Heart right ventricle (tissue), 16 donors: Measurements from ENCODE around the gene LRMDA. TPM values are rescaled to one million over a fixed set of nuclear protein-coding genes. Genes with fewer than 3 reads are reported as not detected.

Source experiments
- ATAC-seq, 8 donors: fragments of 200-7000 bp; cut with Tn5 transposase; one replicate each; pipeline ENCODE4 v1.9.1; 2020; ENCODE audit warnings: mild to moderate bottlenecking in 8 of 8, moderate library complexity in 8 of 8, moderate number of reproducible peaks in 1 of 8
- DNase-seq, 2 donors: peaks; one replicate each; pipeline ENCODE4 v3.0.0-alpha.2; 2020
- H3K27ac ChIP-seq, 10 donors: fragments of 200-600 bp; sonication (generic) in 2 of 10; one replicate each; pipeline versions ENCODE4 v1.5.0 to v1.8.0; 2020 to 2022; ENCODE audit warnings: mild to moderate bottlenecking in 3 of 10
- H3K27me3 ChIP-seq, 7 donors: fragments of 200-600 bp; one replicate each; pipeline ENCODE4 v1.8.0; 2021 to 2022; ENCODE audit warnings: mild to moderate bottlenecking in 2 of 7
- H3K36me3 ChIP-seq, 9 donors: fragments of 200-600 bp; sonication (generic) in 1 of 9; one replicate each; pipeline versions ENCODE4 v1.5.0 to v1.8.0; 2020 to 2022; ENCODE audit warnings: mild to moderate bottlenecking in 2 of 9
- H3K4me1 ChIP-seq, 9 donors: fragments of 200-600 bp; sonication (generic) in 1 of 9; one replicate each; pipeline versions ENCODE4 v1.5.0 to v1.8.0; 2020 to 2022; ENCODE audit warnings: mild to moderate bottlenecking in 4 of 9
- H3K4me3 ChIP-seq, 10 donors: fragments of 200-600 bp; sonication (generic) in 2 of 10; one replicate each; pipeline versions ENCODE4 v1.5.0 to v1.8.0; 2020 to 2022; ENCODE audit warnings: mild to moderate bottlenecking in 7 of 10, moderate library complexity in 2 of 10
- H3K9me3 ChIP-seq, 11 donors: fragments of 200-600 bp in 10 of 11; sonication (generic) in 2 of 11; one replicate each; pipeline versions ENCODE4 v1.5.0 to v1.8.0; 2013 to 2022; ENCODE audit warnings: mild to moderate bottlenecking in 2 of 11, control low read depth in 1 of 11, moderate library complexity in 1 of 11
- CTCF ChIP-seq, 9 donors: fragments of 200-600 bp; sonication (generic) in 2 of 9; IDR thresholded peaks; one replicate each; pipeline versions ENCODE4 v1.5.0 to v1.8.0; 2021 to 2022; ENCODE audit warnings: antibody characterized with exemption in 9 of 9, mild to moderate bottlenecking in 5 of 9, moderate library complexity in 1 of 9
- WGBS, 2 donors: extraction: QIAGEN DNeasy Blood & Tissue Kit; methylation state at CpG; one replicate each; pipeline ENCODE4 v1.1.7; 2013; ENCODE audit warnings: inconsistent platforms in 1 of 2; 5-methylcytosine and 5-hydroxymethylcytosine counted together
- intact Hi-C, 10 donors: fragments of 100-400 bp; cut with DNase I; formaldehyde crosslinking; loops; one replicate each; pipeline versions ENCODE4 v1.11.1 to v1.14.2; 2022
- polyA plus RNA-seq, 2 donors: library from polyadenylated mRNA; stranded (reverse); fragments of 200-250 nt; gene quantifications; one replicate each; pipeline ENCODE4 v1.2.3, GENCODE V29; 2013
- total RNA-seq, 10 donors: library from RNA; stranded (reverse); fragmentation: NEBNext Ultra II Directional in 3 of 10; extraction: Animal tissue kit (Norgen Biotek cat#: 25700) in 3 of 10; gene quantifications; one replicate each; pipeline versions ENCODE4 v1.2.1 to v1.2.4, GENCODE V29; 2021 to 2023
- donor health status: Arrhythmogenic right ventricular cardiomyopathy.
- donor health status: ischemic (EF 13 %, LVEDD 7.1; RV severe dilation, severe dysfunction).
- donor health status: healthy with polysubstance abuse.
- donor health status: DM: no; HTN: yes; CAD: no.
- donor health status: DM: no; HTN: no; CAD: no.
- donor health status: ischemic (EF 25% LVEDD 6.9; RV normal size, moderate dysfunction).
- donor health status: ischemic (EF 25% LVEDD 5.7; RV mildly dilated, moderate dysfunction).
- donor health status: healthy.
- donor health status: DM: yes; HTN: yes; CAD: no.
- donor health status: Ischemic cardiomyopathy.
- donor health status: ischemic (EF 35%, LVEDD 5.7; RV mildly dilated, moderate dysfunction).
- donor health status: nonischemic (EF 11% LVEDD 7.7; RV severe dilation, severe dysfunction).
- donor health status: DM: yes; HTN: yes; CAD: no.
- donor health status: PGD.
- donor health status: ischemic (EF 29% LVEDD 5.4; RV normal size, mild dysfunction).
- donor health status: nonischemic (EF 23%, LVEDD 6.1; RV moderate dilation, normal function).

LRMDA gene
- total and polyA plus RNA-seq, 12 donors, result 4.0 to 59.8 (median 12.7) TPM

- no peak for TF ChIP-seq CTCF (IDR thresholded peaks at IDR 0.05)
- intact Hi-C loops, result loop anchor here in 4 of 10 donors (10.0 kb wide), 4 partner anchors 346 to 1154 kb away; partner anchors contain the start of gene ZNF503 (in 1 of the 4)
- no peaks in the 10 kb centered on the region for H3K9me3 ChIP-seq
- ATAC-seq (no peak), DNase-seq (no peak)
- no peak overlapping the region for H3K27ac ChIP-seq
- peaks cover 0 to 32% (median 10%) of the 10 kb centered on the region in 9 donors for H3K4me1 ChIP-seq
- no peaks in the 10 kb centered on the region for H3K27me3 ChIP-seq
- no peaks in the 10 kb centered on the region for H3K36me3 ChIP-seq
- H3K4me3 ChIP-seq, result no peak overlapping the region
- WGBS, 2 donors, result 83 to 90% methylated on average over 1 of the region's 1 CpG
Observed at GRCh38 chr10:76558586-76558985, 1127.2 kb downstream of the LRMDA start.

GRCh38 chr10:76558996-76559891 is 1127.8 kb downstream of the LRMDA start:
- DNase-seq (no peak), ATAC-seq (peak in 1 of 8 donors; percentile 20)
- no peak overlapping the region for H3K4me3 ChIP-seq
- TF ChIP-seq CTCF (IDR thresholded peaks at IDR 0.05), result no peak
- H3K27ac ChIP-seq, result no peak overlapping the region
- no peaks in the 10 kb centered on the region for H3K27me3 ChIP-seq
- H3K36me3 ChIP-seq, result no peaks in the 10 kb centered on the region
- WGBS, 2 donors, result 84 to 95% methylated on average over 3 of the region's 3 CpGs
- H3K4me1 ChIP-seq, result peaks cover 0 to 26% (median 3%) of the 10 kb centered on the region in 9 donors
- no peaks in the 10 kb centered on the region for H3K9me3 ChIP-seq
- intact Hi-C loops, result loop anchor here in 4 of 10 donors (10.0 kb wide), 4 partner anchors 346 to 1154 kb away; partner anchors contain the start of gene ZNF503 (in 1 of the 4)

GRCh38 chr10:76559892-76560220 is 1128.4 kb downstream of the LRMDA start:
- intact Hi-C loops, result loop anchor here in 4 of 10 donors (10.0 kb wide), 4 partner anchors 345 to 1155 kb away; partner anchors contain the start of gene ZNF503 (in 1 of the 4)
- no peak for DNase-seq
- H3K36me3 ChIP-seq, result no peaks in the 10 kb centered on the region
- no peak for ATAC-seq
- TF ChIP-seq CTCF (IDR thresholded peaks at IDR 0.05), result no peak
- no peaks in the 10 kb centered on the region for H3K27me3 ChIP-seq
- WGBS, 2 donors, result 52 to 70% methylated on average over 1 of the region's 1 CpG
- H3K4me3 ChIP-seq, result no peak overlapping the region
- H3K27ac ChIP-seq, result no peak overlapping the region
- H3K4me1 ChIP-seq, result peaks cover 0 to 21% (median 0%) of the 10 kb centered on the region in 9 donors
- H3K9me3 ChIP-seq, result no peaks in the 10 kb centered on the region

- Histone ChIP-seq H3K9me3 (no peaks in the 10 kb centered on the region), H3K27me3 (no peaks in the 10 kb centered on the region), H3K4me3 (no peak overlapping the region), H3K27ac (no peak overlapping the region), H3K4me1 (peaks cover 0 to 17% (median 0%) of the 10 kb centered on the region in 9 donors), H3K36me3 (no peaks in the 10 kb centered on the region)
- DNase-seq, result no peak
- intact Hi-C loops, result no loop called here
- TF ChIP-seq CTCF (IDR thresholded peaks at IDR 0.05), result no peak
- no peak for ATAC-seq
- WGBS, 2 donors, result 92 to 93% methylated on average over 5 of the region's 5 CpGs
Observed at GRCh38 chr10:76560338-76560737, 1128.9 kb downstream of the LRMDA start.
